ENCODE results near the gene YTHDF1.

The YTHDF1 gene

GRCh38 chr20:63248835-63249591 is 33.1 kb upstream of the YTHDF1 start:
- no peak for DNase-seq

DNA sequence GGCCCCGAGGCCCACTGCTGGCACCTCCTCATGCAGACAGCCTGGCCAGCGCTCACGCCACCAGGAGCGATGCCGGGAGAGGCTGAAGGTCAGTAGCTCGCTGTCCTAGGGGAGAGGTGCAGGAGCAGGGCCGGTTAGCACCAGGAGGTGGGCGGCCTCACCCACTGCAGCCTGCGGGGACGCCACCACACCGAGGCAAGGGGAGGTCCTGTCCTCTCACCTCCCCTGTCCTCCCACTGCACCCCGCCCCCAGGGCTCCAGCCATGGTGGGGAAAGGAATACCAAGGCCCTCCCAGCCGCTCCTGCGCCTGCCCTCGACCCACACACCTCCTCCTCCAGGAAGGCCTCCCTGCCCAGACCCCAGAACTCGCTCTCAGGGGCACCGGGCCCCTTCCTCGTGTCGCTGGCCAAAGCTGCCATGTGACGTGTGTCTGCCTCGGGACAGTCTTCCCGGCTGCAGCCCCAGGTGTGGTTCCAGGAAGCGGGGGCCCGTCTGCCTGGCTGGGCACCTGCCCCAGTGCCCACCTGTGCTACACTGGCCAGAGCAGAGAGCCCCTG is 31.8 kb upstream of the YTHDF1 start:
- no peak for DNase-seq

DNA sequence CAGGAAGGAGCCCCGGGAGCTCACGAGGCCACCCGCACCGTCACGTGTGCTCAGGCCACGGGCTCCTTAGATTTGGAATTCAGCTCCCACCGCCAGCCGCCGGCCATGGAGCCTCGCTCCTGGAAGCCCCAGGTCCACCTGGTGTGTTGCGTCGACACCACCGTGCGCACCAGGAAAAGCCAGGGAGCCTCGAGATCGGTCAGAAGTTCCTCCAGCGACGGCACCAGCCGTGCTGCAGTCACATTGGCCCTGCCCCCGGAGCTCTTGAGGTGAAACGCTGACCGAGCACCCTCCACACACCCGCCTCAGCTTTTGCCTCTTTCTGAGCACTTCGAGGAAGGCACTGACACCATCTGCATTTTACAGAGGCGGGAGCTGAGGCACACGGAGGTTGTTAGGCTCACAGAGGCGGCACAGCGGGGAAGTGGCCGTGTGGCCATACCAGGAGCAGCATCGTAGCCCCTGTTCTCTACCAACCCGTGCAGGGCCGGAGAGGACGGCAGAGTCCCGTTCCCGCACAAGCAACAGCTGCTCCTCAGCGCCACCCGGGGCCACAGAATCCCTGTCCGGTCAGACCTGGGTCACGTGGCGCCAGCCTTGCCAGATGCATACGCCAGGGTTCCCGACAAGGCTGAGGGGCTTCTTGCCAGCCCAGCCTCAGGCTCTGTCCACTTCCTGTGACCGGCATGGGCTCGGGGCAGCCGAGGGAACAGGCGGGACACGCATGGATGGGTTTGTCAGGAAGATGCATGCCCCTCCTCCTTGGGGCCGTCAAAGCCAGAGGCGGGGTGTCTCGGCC is 30.8 kb upstream of the YTHDF1 start:
- DNase-seq, result no peak

GRCh38 chr20:63244468-63244867 is 28.5 kb upstream of the YTHDF1 start:
- no peak for DNase-seq

DNA sequence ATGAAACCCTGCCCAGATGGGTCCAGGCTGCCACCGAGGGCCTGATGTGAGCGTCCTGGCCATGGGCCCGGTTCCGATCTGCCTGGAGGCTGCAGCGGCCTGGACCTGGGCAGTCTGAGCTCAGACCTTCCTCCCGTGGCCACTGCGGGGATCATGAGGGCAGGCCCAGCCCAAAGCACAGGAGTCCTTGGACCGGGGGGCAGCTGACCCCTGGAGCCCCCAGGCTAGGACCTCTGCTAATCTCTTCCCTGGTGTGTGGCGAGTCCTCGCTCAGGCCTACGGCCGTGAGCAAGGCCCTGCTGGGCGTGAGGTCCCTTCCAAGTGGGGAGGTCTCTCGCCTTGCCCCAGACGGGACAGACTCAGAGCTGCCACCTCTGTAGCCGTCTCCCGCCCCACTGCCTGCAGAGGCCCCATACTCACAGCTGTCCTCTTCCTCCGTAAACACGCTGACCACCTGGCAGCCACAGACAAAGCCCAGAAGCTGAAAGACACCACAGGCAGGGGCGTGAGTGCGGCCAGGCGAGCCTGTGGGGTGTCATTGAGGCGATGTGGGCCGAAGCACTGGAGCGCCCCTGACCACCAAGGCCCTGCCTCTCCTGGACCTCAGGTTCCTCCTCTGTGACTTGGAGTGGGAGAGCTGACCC is 27.8 kb upstream of the YTHDF1 start:
- DNase-seq, result no peak

GRCh38 chr20:63242736-63243135 is 26.8 kb upstream of the YTHDF1 start:
- no peak for DNase-seq

- DNase-seq, result no peak
These were observed 25.3 kb upstream of the YTHDF1 start for GRCh38 chr20:63241272-63241671.

DNA sequence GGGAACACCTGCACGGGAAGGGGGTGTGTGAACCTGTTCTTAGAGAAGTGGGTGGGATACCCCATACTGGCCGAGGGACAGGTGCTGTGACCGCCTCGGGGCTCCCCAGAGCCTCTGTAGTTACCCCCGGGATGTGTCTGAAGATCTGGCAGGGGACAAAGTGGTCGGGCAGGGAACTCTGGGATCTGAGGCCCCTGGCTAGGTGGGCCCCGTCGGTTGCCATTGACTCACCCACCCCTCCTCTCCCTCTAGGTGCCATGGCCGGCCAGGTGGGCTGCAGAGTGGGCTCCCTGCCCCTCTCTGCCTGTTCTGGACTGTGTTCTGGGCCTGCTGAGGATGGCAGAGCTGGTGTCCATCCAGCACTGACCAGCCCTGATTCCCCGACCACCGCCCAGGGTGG is 24.1 kb upstream of the YTHDF1 start:
- no peak for DNase-seq

- no peak for DNase-seq
These were observed 23.5 kb upstream of the YTHDF1 start for GRCh38 chr20:63239431-63239830.

DNA sequence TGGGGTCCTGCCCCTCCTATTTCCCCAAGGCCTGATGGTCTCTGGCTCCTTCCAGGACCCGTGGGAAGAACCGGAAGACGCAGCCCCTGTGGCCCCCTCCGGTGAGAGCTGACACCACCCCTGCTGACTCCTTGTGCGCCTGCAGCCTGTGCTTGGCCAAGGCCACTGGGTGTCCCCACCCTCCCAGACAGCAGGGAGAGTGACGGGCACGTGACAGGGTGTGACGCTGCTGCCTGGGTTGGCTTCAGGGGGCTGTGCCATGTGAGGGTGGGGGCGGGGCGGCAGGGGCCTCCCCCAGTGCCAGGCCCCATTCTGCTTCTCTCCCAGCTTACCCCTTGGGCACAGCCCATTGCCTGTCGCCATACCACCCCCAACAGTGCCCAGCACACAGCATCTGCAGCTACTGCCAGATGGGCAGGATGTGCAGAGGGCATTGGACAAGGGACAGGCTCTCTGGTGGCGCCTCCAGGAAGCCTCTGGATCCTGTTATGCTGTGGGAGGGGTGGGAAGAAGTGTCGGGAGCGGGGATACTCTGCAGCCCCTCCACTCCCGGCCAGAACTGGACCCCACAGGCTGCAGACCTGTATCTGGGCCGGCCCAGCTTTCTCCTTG is 22.7 kb upstream of the YTHDF1 start:
- DNase-seq, result no peak

- no peak for DNase-seq
These were observed 22.1 kb upstream of the YTHDF1 start for GRCh38 chr20:63238031-63238430.

GRCh38 chr20:63236116-63236837 is 20.3 kb upstream of the YTHDF1 start:
- DNase-seq, result no peak

DNA sequence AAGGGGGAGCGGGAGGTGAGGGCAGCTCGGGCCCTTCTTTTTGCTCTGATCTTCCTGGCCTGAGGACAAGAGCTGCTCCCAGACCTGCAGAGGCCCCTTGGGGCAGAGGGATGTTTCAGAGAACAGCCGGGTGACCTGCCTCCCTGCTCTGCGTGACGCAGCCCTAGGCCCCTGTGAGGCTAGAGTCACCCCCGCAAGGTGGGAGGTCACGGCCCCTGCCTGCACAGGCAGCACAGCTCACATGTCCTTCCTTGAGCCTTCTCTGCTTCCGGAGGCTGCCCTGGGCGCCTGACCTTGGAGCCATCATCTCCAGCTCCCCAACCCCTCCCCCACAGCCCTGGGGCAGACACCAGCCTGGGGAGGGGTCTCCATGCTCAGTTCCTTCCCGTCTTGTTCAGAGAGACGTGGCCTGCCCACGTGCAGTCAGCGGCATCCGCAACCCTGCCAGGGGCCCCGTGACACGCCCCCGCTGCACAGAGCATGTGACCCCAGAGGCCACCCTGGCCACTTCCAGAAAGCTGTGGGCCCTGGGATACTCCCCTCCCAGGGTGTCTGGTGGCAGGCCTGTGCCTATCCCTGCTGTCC is 19.6 kb upstream of the YTHDF1 start, which contains the start of gene BIRC7:
TSS of gene BIRC7 (plus strand) at position 507 of the 585 bp plus-strand sequence. CDS start 192 bp downstream, outside the sequence.
- no peak for DNase-seq

DNA sequence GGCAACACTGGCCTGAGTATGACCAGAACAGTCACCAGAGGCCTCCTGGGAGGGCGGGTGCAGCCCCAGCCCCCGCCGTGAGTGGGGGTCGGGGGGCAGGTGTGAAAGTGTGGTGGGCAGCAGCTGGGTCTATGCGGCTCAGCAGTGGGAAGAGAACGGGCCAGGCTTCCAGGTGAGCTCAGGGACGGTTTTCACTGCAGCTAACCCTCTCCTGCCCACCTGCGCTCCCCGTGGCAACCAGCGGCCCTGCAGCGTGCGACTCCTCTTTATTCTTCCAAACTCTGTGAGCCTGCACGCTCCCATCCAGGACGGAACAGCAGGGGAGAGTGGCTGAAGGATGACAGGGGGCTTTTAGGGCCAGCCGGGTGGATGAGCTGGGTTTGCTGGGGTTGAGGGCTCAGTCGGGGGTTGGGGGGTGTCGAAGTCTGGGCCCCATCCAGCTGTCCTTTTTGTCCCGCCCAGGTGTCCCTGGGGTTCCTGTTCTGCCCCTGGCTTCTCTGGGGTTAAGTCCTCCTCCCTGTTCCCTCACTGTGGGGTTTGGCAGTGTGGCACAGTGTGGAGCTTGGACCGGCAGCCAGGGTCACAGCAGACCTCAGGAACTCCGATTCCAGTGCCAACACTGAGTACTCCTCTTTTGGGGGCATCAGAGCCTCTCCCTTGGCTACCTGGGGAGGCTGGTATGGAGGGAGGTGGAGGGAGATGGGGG is 18.9 kb upstream of the YTHDF1 start:
- DNase-seq, result peak; percentile 55

DNA sequence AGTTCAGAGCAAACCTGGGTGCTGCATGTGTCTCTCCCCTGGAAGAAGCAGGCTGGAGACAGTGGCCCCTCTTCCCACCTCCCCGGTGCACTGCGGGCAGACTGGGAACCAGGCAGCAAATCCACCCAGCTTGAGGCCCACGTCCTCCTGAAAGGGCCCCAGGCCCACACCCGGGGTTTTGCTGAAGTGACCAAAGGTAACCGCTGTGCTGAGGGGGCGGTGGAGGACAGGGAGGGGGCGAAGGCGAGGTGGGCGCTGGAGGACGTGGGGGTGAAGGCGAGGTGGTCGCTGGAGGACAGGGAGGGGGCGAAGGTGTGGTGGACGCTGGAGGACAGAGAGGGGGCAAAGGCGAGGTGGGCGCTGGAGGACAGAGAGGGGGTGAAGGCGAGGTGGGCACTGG is 18.0 kb upstream of the YTHDF1 start:
- no peak for DNase-seq

- DNase-seq, result no peak
These were observed 17.1 kb upstream of the YTHDF1 start for GRCh38 chr20:63233061-63233344.

DNA sequence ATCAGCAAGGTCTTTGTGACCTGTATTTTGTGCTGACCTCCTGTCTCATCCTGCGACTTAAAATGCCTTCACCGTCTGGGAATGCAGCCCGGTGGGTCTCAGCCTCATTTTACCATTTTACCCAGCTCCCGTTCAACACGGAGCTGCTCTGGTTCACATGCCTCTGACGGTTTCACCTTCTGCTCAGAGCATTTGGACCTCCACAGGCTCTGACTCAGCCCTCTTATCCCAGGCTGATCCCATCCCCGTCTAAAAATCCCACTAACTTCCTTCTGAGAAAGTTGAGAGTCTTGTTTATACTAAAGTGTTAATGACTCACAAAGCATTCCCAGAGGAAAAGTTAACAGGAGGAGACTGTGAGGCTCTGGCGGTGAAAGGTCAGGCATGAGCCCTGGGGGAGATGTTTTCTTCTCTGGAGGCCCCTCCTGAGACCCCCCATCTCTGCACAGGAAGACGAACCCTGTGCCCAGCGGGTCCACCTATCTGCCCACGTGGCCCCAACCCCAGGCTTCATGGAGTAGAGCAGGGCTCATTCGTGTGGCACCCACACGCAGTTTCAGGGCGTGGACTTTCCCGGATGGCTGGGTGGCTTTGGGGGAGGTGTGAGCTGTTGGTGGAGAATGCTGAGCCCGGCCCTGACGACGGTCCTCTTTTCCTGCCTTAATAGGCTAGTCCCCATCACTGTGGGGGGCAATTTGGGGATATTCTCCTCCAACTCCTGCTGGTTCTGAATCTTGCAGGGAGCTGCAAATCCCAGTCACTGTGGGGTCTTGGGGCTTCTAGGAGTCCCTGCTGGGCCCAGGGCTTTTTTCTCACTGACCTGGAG is 16.5 kb upstream of the YTHDF1 start:
- DNase-seq, result no peak

- DNase-seq, result peak; percentile 27
These were observed 14.9 kb upstream of the YTHDF1 start for GRCh38 chr20:63230800-63231268.

DNA sequence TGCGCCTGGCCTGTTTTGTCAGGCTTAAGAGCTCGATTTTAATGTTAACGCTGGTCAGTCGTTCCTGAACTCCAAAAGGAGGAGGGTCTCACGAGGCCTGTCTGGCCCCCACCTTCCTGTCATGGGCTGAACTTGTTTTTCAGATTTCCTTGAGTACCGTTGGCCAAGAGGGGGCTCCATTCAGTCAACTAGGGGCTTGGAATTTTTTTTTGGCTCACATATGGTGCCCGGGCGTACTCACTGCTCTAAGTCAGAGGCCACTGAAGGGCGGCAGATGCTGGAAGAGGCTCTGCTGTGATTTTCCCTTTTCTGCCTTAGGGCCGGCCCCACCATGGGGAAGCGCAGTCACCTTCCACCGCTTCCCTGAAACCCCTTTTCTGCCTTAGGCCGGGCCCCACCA is 12.9 kb upstream of the YTHDF1 start:
- DNase-seq, result no peak

GRCh38 chr20:63227260-63227659 is 11.3 kb upstream of the YTHDF1 start:
- DNase-seq, result no peak
